Eye (tissue), 1 donor: ENCODE measurements around the gene ROR1.

ENCODE experiments used
- DNase-seq: peaks from one replicate; pipeline ENCODE4 v3.0.0-alpha.2; 2015

ROR1 gene

DNA sequence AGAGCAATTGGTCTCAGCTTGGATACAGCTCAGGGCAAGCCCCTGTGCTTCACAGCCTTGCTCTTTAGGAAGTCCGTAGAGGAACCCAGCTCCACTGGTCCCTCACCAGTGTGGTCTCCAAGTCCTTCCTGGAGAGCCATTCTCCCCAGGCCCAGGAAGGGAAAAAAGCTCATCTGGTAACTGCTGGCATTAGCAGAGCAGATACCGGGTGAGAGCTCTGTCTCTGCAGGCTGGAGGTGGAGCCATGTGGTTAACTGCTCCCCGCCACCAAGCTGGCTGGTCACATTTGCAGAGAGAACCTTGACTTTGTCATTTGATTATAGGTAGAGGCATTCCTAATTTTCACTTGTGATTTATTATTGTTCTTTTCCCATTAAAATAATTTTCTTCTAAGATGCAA is 169.6 kb downstream of the ROR1 start:
- DNase-seq, result no peak

DNA sequence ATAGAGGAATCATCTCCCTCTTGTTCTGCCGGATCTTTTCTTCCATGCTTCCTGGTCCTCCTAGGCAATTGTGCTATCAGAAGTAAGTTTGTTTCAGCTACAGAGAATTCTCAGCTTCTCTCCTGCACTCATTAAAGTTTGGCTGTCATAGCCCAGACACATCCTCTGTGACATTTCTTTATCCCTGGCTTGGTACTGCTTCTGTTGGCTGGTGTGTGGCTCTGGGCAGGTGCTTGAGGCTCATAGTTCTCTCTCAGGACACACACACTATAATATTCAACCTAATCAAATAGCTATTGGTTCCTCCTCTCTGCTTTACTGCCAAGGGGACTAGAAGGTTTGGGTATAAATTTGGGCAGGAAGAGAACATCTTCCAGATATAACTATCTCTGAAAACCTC is 172.1 kb downstream of the ROR1 start:
- DNase-seq, result no peak

DNA sequence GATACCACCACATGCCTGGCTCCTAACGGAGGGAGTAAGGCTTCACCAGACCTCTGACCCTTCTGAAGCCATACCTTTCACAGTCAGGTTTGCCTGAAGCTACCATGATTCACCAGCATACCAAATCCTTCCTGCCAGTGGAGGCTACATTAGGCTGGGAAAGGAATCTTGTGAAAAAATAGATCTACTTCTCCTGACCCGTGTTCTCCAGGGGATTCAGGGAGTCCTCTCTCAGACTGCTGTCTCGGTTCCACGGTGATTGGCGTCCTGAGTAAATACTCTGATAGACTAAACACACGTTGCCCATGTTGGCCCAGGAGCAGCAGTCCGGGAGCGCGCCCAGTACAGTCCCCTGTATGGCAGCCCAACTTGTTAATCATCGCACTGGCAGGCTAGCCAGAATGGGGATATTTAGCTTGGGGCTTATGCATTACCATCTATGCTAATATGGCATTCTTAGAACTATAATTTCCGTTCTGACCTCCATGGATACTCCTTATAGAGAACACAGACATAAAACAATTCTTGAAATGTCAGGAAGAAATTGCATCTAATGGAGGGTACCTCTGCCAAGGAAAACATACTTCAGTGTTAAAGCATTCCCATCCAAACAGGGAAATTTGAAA is 173.2 kb downstream of the ROR1 start:
- DNase-seq, result no peak

DNA sequence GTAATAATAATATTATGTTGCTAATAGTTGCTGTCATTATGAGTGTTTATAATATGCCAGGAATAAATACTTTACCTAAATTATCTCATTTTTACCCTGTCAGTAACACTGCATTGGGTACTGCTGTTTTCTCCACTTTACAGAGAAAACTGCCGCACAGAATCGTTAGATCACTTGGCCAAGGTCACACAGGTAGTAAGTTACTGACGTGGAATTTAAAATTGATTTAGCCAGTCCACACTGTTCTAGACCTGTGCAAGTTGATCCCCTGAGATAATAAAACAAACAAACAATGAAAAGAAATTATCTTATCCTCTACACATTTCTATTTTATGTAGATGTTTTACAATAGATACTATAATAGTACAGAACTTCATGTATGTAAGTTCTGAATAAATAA is 174.1 kb downstream of the ROR1 start:
- DNase-seq, result no peak

DNA sequence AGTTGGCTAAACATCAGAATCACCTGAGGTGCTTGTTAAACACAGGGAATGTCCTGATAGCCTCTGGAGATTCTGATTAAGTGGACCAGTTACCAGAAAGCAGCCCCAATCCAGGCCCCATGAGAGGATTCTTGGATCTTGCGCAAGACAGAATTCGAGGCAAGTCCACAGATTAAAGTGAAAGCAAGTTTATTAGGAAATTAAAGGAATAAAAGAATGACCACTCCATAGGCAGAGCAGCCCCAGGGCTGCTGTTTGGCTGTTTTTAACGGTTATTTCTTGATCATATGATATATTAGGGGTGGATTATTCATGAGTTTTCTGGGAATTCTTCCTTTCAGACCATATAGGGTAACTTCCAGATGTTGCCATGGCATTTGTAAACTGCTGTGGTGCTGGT is 176.2 kb downstream of the ROR1 start:
- DNase-seq, result no peak

DNA sequence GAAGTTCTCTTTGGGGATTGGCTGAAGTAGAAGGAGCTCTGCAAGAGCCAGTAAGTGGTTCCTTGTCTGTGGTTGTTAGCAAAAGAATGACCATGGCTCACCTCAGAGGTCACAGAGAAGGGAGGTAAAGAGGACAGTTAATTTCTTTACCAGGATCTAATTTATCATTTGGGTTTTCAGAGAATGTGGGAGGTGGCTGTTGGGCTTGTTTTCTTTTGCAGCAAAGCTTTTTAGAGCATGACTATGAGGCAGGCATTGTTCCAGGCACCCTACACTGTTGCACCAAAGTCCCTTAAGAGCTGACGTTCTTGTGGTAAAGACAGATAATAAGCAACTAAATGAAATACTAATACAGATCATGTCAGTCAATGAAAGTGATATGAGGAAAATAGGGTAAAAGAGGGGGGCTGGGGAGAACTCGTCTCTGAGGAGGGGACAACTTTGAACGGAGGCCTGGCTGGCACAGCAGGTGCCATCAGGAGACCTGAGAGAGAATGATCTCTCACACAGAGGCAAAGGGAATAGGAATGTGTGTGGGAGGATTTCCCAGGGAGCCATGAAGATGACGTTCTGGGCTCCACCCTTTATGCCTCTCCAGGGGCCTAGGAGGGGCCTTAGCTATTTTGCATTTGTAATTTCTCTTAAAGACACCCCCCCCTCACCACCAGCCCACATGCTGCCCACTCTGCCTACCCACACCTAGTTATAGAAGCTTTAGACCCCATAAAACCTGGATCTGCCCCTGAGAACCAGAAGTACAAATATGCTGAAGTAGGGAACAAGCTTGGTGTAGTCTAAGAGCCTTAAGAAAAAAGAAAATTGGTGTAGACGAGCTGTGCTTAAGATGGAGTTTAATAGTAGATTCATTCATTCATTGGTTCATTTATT is 177.5 kb downstream of the ROR1 start:
- DNase-seq, result no peak

DNA sequence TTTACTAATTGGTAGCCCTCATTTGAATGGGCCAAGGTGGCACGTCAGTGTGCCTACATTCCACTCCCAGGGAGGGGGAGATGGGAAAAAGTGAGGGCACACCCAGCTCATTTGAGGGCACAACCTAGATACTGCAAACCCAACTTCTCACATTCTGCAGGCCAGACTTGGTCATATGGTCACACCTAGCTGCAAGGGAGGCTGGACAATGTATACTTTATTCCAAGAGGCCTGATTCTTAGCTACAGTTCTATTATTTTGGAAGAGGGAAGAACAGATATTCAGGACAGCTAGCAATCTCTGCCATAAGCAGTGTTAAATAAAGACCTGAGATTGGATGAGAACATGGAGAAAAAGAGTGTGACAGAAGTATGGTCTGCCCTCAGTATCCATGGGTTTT is 180.4 kb downstream of the ROR1 start:
- no peak for DNase-seq

DNA sequence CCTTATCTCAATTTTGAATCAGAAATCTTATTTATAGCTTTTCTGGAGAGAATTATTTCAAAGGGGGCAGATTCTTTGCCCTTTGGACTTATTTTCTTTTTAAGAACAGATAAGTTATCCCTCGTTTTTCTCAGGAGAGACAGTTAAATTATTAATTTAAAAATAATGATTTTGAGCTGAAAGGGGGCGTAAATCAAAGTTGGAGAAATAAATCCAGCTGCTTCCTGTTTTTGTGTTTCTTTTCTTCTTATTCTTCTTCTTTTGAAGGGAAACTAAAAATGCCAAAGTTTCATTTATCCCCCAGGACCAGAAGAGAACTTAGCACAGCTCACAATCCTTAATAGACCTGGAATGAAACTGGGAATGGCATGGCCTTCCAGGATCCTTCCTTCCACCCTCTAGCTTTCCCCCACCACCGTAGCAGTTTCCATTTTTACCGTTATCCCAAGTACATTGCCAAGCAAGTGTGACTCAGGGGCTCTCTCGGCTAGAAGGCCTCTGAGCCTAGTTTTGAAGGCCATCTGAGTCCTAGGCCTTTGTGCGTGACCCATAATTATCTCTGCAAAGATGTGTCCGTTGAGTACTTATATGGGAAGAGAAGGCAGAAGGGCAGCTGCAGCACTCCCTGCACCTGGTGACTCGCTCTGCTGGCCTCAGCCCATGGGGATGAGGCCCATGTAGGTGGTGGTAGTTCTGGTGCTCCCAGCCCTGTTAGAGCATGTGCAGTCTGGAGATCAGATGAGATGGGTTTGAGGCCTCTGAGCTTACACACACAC is 181.7 kb downstream of the ROR1 start:
- DNase-seq, result no peak

DNA sequence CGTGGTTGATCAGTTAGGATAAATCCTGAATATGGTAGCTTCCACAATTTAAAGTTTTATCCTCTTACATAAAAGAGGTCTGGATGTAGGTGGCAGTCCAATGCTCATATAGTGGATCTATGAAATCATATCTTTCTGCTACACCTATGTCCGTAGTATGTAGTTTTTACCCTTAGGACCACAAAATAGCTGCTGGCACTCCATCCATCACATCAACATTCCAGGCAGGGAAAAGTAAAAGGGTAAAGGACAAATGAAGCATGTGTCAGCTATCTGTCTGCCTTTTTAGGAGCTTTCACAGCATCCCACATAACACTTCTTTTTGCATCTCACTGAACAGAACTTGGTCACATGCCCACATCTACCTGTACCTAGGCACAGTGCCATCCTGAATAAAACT is 184.7 kb downstream of the ROR1 start:
- no peak for DNase-seq

DNA sequence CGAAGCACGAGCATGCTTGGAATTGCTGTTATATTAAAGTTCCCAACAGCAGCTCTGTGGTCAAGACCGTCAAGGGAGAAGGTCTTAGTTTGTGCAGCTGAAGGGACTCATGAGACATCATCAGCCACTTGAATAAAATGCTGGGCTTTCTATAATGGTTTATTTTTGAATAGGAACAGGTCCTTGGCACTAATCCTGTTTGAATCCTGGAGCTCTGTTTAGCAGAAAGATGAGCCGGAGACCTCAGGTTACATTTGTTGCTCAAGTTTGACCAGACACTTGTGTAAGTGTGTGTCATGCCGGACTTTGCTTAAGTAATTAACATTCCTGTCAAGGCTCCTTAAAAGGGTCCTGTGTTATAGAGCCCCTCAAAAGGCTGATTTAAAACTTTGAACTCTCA is 186.5 kb downstream of the ROR1 start:
- no peak for DNase-seq

DNA sequence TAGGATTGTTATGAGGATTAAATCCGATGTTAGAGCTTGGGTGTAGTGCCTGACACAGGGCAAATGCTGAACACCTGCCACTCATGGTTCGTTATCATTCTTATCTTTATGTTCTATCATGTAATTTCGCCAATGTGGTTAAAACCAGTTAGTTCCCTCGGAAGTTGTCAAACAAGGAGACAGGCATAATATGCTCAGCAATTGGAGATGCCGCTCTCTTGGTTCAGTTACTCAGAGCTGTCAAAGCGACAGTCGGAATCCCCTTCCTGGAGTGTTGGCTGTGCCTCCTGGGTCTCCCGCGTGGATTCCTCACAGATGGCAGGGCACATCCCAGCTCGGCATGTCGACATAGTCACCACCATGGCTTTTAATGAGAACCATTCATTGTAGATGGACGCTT is 192.2 kb downstream of the ROR1 start:
- DNase-seq, result no peak

DNA sequence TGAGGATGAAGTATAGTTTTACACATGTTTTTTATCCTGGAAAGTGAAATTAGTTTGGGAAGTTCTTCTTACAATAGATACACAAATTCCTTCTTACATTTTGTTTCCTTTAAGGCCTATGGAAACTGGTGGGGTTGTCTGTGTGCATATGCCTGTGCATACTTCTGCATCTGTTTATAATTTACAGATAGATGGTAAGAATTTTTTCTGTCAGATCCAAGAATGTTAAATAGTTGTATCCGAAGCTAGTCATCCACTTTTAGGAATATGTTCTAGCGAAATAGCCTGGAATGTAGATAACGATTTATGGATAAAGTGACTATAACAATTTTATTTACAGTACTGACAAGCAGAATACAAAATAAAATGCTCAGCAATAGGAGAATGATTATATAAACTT is 194.1 kb downstream of the ROR1 start:
- no peak for DNase-seq

DNA sequence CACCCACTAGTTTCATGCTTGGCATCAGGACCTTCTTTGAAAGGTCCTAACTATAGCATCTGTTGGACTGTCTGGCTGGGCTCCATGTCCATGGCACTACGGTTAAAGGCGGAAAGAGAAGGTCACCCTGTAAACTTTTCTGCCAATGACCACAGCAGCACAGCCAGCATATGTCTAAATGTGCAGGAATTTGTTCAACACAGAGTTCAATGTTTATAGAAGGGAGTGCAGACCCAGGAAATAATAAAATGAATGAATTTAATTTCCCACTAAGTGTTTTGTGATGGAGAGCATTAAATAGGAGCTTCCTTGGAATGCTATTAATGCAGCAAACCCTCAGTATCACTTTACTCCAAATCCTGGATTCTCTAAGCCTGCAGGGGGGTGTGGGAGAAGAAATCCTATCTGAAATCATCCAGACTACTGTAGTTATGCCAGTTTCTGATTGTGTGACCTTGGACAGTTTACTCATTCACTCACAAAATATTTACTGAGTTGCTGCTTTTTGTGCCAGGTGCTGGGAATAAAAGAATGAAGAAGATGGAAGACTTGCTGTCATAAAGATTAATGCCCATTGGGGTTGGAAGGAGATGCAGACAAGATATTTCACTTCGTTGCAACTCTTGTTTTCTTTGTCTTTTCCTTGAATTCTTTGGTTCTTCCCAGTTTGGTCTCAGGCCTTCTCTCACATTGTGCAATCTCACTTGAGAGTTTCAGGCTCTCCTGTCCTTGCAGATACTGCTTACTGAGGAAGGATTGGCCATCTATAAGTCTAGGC is 195.0 kb downstream of the ROR1 start:
- DNase-seq, result no peak

DNA sequence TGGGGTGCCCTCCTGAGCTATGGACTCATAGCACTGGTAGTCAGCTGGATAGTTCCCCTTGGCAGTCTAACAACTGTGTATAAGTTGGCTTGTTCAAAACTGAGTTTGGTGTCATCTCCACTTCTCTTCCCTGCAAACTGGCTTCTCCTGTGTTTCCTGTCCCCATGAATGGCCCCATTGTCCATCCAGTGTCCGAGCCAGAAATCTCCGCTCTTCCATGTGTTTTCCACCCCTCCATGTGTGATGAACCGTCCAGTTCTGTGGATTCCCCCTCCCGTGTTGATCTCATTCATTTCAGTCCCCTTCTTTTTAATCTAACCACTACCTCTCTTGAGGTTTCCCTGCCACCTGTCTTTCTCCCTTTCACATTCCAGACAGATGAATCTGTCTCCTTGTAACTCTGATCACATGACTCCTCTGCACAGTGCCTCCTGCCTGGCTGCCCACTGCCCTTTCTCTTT is 195.7 kb downstream of the ROR1 start:
- no peak for DNase-seq

DNA sequence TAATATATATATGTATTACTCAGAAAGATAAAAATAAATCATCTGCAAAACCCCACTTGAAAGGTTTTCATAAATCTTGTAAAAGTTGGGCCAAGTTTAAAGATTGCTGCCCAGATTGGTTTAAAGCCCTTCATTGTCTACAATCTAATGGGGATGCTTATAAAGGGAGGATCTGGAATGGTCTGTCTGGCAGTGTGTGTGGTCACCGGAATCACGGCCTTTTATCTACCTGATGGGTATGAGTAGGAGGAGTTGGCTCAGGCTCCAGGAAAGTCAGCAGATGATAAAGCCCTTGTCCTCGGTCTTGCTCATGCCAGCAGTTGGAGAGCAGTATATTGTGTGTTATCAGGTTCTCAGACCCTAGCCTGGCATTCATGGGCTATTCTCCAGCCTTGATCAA is 197.7 kb downstream of the ROR1 start:
- no peak for DNase-seq

DNA sequence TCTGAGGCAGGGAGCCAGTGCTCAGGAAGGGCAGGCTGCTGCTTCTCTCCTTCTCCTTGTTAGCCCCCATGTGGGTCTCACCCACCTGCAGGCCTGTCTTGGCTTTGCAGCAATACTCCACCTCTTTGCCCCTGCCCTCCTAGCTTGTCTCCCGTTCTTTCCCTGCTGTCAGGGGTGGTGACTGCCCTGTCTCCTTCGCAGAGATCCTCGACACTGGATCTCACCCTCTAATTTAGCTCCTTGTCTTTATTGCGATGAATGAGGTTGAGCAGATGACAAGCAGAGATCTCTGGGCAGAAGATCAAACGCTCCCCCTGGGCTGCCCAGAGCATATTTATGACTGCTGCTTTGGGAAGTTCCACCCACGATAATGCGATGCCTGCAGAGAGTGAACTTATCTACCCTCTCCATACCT is 199.2 kb downstream of the ROR1 start:
- DNase-seq, result no peak

DNA sequence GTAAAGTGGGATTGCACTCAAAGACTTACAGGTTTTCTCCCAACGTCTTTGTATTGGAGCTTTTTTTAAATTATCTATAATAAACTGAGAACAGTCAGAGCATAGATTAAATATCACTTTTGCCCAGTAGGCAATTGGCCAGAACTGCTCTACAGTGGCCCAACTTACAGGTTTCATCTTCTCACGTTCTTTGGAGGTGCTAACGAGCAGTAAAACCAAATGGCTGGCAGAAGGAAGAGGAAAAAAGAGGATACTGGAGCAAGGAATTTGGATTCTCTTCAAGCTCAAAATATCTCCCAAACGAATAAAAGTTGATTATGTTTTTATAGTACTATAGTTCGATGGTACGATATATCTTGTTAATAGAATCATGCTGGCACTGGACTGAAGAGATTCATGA is 201.1 kb downstream of the ROR1 start:
- no peak for DNase-seq

DNA sequence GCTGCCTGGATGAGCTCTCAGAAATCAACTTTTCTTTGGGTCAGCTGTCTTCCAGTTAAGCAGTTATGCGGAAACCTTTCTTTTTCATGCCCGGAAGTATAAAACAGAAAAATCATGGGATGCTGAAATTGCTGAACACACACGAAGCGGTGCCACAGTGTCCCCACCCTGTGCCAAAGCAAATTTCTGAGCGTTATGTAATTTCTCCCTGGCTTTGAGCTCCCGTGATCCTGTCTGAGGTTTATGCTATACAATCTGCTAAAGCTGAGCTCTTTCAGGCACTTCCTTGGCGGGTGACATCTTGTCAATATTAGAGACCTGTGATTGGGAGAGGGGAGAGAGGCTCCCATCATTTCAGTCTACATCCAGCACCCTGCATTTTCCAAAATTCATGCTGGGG is 201.7 kb downstream of the ROR1 start:
- DNase-seq, result no peak

DNA sequence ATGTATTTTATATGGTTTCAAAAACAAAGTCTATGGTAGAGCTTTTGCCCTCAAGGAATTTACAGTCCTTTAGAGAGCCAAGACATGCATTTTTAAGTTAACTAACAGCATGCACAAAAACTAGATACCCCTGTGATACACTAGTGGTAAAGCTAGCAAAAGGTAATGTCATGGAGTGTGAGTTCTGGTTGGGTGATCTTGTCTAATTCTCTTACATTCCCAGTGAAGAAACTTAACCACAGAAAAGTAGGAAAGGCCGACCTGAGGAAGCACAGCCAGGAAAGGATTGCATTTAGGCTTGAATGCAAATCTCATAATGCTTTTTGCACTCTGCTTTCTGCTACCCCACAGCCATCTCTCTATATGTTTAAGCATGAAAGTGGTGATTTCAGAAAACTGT is 202.2 kb downstream of the ROR1 start:
- DNase-seq, result no peak

DNA sequence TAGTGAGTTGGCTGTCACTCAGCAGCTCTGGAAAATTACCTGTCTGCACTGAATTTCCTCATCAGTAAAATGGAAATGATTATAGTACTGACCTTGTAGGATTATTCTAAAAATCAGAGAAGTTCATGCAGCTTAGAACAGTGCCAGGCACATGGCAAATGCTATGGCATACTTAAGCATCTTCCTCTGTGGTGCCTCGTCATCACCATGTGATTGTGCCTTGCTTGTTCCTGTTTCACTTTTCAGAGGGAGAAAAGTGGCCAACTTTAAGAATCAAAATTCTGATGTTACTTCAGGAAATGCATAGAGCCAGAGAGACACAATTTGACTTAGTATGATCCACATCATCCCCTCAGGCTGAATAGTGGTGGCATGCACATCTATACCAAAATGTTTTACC is 203.6 kb downstream of the ROR1 start:
- no peak for DNase-seq

DNA sequence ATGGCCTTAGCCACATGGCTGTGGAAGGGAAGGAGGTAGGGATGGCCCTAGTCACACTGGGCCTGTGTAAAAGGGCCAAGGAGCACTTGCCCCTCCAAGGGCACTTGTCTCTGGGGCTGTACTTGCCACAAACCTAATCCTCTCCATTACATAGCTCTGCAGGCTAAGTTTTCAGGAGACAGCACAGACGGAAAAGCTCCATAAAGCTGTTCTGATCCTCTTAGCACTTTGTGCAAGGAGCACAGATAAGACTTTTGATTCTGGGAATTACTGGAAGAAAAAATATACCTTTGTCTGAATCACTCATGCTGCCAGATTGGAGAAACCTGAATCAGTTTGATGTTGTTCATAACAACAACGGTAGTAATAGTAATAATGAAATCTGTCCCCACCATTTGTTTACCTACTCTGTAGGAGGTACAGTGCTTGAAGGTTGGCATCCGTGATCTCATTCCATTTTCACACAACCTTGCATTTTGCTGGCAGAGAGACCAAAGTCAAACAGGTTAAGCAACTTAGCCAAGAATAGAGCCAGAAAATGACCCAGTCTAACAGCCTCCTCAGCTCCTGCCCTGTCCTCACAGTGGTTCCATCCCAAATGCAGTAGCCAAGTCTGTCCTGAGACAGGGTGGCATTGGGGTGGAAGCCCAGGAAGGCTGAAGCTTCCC is 207.1 kb downstream of the ROR1 start:
- no peak for DNase-seq

DNA sequence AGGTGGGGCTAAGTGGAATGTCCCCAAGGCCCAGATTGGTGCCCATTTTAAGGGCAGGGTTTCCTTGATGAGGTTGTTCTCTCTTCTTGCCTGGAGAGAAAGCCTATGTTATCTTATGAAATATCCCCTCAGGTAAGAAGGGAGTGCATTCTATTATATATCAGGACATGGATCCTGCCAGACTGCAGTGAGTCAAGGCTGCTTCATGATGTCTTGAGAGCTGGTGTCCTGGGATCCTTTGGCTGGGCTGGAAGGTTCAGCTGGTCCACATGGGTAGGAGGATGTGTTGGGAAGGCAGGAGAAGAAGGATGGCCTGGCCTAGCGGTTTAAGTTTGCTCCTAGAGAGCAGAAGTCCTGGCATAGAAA is 207.6 kb downstream of the ROR1 start:
- no peak for DNase-seq

DNA sequence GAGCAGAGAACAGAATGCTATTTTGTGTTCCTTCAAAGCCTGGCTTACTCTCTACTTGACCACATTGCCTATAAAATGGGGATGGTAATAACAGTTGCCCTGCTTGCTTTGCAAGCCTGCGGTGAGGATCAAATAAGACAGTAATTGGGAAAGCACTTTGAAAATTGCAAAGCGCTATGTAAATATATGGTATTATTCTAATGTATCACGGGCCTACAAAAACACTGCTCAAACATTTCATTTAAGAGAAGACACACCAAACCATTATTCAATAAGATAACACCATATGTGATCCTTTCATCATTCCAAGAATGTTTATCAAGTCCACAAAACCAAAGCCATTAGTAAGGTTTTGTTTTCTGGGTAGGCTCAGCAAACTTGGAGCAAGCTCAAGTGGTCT is 208.4 kb downstream of the ROR1 start:
- no peak for DNase-seq
